Activated CD8-positive, alpha-beta memory T cell treated with anti-CD3 and anti-CD28 coated beads for 24 hours (primary cell): ENCODE data around the gene KCNQ1.

Source experiments
- DNase-seq: peaks from one replicate; pipeline ENCODE4 v3.0.0-alpha.2; 2020

KCNQ1 gene

GRCh38 chr11:2788168-2789071, 343.6 kb downstream of the KCNQ1 start:
- DNase-seq = peak; percentile 33

DNA sequence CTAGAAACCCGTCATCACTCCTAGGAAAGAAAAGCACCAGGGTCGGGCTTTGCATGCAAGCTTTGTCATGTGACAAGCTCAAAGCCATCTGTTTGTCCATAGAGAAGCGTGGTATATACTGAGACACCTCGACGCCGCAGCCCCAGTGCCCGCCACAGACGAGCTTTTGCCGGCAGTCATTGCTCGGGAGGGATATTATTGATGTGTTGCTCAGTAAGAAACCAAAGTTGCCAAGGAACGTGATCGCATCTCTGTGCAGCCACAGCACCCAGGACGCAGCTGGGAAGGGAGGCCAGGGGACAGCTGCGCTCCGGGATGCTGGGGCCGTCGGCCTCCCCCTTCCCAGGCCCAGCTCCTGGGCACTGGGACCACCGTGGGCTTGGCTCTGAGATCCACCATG, 344.5 kb downstream of the KCNQ1 start:
- DNase-seq = peak; percentile 45

GRCh38 chr11:2789791-2790567, 345.2 kb downstream of the KCNQ1 start:
- no peak for DNase-seq

GRCh38 chr11:2790568-2790921, 345.7 kb downstream of the KCNQ1 start:
- no peak for DNase-seq

DNA sequence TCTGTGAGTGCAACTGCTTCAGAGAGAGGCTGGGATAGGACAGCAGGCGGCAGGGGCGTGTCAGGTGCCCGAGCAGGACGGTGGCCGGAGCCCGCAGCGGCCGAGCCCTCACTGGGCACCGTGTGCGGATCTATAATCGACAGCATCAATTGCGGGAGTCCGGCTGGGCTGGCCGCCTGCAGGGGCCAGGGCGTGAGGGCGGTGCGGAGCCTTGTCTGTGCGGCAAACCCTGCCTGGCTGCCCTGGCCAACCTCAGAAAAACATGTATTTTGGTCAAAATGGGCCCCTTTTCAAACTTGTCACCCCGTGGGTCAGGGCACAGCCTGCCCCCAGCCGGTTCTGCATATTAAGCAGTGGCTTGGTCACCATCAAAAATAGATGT, 346.3 kb downstream of the KCNQ1 start:
- no peak for DNase-seq

DNA sequence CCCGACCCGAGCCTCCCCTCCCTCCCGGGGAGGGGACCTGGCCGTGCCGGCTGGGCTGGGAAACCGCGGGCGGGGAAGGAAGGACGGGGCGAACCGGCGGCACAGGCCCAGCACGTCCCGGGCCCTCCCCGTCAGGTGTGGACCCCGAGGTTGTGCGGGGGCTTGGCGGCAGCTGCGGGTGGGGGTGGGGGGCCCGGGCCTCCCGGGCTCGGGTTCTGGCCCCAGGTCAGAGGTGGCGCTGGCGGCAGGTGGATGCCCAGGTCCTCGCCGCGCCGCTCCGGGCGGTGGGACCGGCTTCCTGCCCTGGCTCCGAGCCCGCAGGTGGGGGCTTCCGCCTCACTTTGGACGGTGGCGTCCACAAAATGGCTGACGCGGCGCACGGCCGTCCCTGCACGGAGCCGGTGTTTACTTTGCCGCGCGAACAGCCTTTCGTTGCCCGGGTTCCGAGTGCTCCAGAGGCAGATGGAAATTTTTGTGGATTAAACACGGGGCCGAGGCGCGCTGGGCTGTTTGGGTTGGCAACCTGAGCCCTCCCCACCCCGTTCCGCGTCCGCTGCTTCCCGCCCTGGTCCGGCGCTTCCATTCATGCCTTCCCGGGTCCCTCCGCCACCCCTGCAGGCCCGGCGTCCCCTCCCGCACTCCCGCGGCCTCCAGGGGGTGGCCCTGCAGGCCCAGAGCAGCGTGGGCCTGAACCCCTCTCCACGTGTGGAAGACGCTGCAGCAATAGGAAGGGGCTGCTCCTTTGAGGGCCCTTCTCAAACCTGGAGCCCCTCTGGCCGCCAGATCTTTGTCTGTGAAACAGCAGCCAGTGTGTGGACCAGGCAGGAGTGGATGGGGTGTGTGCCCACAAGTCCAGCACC, 346.9 kb downstream of the KCNQ1 start:
- peak; percentile 84 for DNase-seq

DNA sequence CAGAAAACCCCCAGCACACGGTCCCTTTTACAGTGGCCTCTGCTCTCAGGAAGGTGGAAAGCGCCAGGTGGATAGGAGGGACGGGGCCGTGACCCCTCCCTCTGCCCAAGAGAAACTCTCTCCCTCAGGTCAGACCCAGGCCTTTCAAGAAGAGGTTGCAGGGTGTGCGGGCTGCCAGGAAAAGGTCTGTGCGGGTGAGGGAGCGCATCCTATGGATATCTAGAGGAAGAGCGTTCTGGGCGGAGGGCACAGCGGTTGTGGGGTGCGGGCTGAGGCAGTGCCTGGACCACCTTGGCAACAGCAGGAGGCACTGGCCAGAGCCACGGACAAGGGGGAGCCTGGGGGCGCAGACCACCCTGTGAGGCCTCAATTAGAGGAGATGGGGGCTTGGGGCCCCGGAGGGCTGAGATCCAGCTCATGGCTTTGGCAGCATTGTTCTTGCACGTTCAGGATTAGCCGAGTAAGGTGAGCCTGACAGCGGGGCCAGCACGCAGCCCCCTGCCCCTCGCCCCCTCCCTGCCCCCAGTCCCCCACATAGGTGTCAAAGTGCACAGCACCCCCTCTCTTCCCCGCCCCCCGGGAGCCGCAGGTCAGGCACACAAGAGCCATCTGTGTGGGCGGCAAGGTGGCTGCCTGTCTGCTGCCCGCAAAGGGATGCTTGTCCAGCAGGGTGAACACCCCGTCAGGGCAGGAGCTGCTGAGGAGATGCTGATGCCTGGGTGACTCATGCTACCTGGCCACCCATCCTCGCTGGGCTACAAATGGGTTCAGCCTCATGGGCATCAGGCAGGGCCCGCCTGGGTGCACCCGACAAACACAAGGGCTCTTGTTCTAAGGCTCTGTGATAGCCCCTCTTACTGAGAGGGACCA, 347.8 kb downstream of the KCNQ1 start:
- no peak for DNase-seq

DNA sequence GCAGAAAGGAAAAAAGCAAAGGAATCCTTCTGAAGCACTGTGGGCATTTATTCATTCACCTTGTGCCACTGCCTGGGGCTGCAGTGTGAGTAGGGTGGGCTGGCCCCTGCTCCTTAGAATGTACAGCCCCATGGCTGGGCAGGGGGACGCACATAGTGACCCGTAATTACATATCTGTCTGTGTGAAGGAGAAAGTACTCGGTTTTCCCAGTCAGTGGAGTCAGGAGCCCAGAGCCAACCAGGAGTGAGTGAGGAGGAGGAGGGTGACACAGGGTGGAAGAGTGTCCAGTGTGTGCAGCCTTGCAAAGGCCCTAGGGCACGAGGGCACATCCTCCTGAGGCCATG, 348.9 kb downstream of the KCNQ1 start:
- DNase-seq = no peak

- no peak for DNase-seq
Observed at GRCh38 chr11:2794046-2794967, 349.5 kb downstream of the KCNQ1 start.

DNA sequence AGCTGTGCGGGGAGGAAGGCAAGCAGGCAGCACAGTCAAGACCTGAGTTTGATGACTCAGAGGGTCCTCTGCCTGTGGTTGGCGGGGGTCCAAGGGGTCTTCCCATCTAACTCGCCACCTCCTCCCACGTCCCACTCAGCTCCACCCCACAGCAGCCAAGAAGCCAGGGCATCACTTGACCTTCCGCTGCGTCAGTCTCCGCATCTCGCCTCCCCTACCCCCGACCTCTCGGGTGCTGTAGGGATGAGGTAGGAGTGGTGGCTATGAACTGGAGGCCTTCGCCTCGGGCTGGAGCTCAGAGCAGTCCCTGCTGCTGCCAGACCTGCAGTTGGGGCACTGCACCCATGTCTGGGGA, 350.1 kb downstream of the KCNQ1 start:
- DNase-seq = no peak

DNA sequence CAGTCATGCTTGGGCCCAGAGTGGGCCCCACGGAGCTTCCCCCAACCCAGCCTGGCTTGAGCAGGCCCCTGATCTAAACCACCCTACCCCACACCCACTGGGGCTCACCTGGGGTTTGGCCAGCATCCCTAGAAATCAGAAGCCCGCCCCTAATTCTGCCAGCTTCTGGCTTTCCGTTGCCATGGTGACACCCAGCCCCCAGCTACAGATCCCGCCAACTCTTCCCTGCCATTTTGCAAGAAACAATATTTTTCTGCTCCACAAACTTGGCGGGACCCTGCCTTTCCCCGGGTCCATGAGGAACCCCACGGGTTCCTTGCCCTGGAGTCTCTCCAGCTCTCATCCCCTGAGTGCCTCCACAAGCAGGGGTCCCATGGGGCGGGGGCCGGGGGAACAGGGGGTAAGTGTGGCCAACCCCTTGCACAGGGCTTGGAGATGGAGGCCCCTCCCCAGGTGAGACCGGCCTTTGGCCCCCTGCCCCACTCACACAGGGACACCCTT, 350.7 kb downstream of the KCNQ1 start:
- no peak for DNase-seq

DNA sequence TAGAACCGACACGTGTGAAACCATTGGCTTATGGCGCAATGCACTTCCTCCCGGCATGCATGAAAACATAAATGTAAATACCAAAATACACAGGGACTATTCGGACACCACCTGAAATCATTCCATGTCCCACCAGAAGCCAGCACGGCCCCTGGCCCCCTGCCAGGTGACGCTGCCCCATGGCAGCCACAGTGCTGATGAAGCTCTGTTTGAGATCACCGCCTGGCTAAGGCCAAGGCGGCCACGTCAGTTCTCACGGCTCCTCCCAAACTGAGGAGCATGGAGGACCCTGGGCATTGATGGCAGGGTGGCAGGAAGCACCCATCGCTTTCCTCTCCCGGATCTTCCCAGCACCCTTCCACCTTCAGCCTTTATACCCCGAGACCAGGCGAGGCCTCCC, 351.3 kb downstream of the KCNQ1 start:
- no peak for DNase-seq

DNA sequence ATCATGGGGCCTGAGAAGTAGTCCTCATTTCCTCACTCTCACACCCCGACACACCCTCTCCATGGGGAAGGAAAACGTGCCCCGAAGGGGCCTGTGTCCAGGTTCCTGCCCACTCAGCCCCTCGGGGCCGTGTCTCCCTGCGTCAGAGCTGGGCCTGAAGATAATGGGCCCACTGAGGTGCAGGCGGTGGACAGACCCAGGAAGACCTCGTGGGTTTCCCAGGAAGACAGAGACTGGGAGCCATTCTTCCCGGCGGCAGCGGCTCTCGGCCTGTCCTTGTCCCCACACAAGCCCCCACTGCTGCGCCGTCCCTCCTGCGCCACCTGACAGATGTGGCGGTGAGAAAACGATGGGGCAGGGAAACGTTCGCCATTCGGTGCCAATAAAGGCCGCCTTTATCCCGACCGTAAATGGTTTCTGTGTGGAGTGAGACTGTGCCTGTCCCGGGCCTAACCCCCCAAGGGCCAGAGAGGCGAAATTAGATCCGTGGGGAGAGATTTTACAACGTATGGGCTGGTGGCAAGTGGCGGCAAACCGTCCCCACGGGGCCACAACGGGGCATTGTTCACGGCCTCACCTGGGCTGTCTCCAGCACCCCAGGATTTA, 351.8 kb downstream of the KCNQ1 start:
- DNase-seq = no peak

- DNase-seq = no peak
Observed at GRCh38 chr11:2797121-2797711, 352.4 kb downstream of the KCNQ1 start.

- DNase-seq = no peak
Observed at GRCh38 chr11:2797741-2798361, 353.0 kb downstream of the KCNQ1 start.

DNA sequence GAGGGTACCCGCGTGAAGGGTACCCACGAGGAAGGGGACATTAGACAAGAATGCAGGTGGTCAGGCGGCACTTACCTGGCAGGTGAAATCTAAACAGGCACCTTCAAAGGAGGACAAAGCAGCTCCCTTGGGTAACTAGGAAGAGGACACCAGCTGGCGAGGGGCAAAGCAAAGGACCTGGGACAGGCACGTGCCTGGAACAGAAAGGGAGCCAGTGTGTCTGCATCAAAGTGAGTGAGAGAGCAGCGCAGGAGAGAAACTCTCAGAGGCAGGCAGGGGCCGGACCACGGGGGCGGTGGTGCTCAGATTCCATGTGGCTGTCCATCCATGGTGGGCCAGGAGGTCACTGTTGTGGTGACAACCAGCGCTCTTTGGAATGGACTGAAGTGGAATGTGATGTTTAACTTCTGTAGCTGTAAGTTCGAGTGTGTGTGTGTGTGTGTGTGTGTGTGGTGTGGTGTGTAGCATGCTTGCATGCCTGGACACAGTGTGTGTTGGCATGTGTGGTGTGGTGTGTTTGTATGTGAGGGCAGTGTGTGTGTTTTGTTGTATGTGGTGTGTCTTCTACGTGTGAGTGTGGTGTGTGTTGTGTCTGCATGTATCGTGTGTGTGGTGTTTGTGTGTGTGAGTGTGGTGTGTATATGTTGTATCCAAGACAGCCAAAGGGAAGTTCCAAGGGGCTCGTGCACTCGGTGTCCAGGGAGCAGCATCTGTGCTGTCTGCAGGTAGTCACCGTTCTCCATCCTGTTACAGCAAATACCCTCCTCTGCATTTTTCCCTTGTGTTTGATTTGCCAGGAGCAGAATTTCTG, 354.3 kb downstream of the KCNQ1 start:
- DNase-seq = no peak

DNA sequence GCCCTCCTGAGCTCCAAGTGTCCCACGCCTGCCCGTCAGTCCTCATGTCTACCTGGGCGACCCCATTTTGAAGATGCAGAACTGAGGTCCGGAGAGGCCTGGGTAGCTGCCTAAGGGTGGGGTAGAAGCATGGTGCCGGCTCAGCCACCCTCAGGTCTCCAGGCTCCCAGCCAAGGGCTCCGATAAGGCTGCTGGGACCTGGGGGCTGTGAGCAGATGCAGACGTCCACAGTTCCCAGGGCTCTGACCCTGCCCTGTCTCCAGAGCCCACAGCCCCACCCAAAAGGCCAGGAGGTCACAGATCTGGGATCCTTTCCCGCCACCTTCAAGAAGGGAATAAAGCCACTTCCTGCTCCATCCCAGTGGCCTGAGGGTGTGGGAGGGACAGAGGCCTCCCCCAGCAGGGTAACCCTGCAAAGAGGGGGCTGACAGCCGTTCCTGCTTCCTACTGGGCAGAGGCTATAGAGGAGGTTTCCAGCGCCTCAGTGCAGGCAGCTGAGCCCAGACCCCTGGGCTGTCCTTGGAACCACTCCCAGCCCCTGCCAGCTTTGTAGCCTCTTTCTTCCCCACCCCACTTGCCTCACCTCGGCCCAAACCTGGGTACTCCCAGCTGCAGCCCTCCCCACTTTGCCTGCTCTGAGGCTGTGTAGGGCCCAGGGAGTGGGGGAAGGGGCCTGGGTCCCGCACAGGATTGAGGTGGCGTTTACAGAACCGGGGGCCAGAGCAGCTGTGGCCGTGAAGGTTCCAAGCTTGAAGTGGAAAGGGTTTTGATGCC, 355.3 kb downstream of the KCNQ1 start:
- DNase-seq = no peak
